H9 (cell line): ENCODE data around the gene UNC5C. TPM values are rescaled to one million over a fixed set of nuclear protein-coding genes. Genes with fewer than 3 reads are reported as not detected.

Source experiments
- DNase-seq: peaks from one replicate; pipeline ENCODE4 v3.0.0-alpha.2; 2017
- H2AFZ ChIP-seq: one replicate; pipeline ENCODE4 v1.6.1; 2013; ENCODE audit warnings: mild to moderate bottlenecking, low read length, control low read depth, moderate library complexity
- H2AK5ac ChIP-seq: 2 replicates; pipeline ENCODE4 v1.6.1; 2013; ENCODE audit warnings: low read length, control low read depth, mixed read lengths; ENCODE audit not compliant: insufficient read length
- H2BK120ac ChIP-seq: one replicate; pipeline ENCODE4 v1.6.1; 2013; ENCODE audit warnings: low read depth, mild to moderate bottlenecking, low read length, control low read depth, inconsistent platforms; ENCODE audit not compliant: poor library complexity, severe bottlenecking
- H2BK12ac ChIP-seq: 2 replicates; pipeline ENCODE4 v1.6.1; 2013; ENCODE audit warnings: low read length, control low read depth, mixed read lengths, low read depth; ENCODE audit not compliant: insufficient read length
- H2BK15ac ChIP-seq: 2 replicates; pipeline ENCODE4 v1.6.1; 2013; ENCODE audit warnings: low read depth, low read length, control low read depth
- H2BK20ac ChIP-seq: one replicate; pipeline ENCODE4 v1.6.1; 2013; ENCODE audit warnings: low read depth, mild to moderate bottlenecking, low read length, control low read depth, inconsistent platforms; ENCODE audit not compliant: poor library complexity, severe bottlenecking
- H2BK5ac ChIP-seq: 2 replicates; pipeline ENCODE4 v1.6.1; 2013; ENCODE audit warnings: low read length, control low read depth, mixed read lengths; ENCODE audit not compliant: insufficient read length
- H3K14ac ChIP-seq: 2 replicates; pipeline ENCODE4 v1.6.1; 2013; ENCODE audit warnings: low read length, control low read depth; ENCODE audit not compliant: insufficient read depth
- H3K18ac ChIP-seq: 2 replicates; pipeline ENCODE4 v1.6.1; 2013; ENCODE audit warnings: low read depth, mild to moderate bottlenecking, mixed read lengths, low read length, control low read depth; ENCODE audit not compliant: insufficient read length
- H3K23ac ChIP-seq: 2 replicates; pipeline ENCODE4 v1.6.1; 2013; ENCODE audit warnings: low read length, control low read depth, mixed read lengths, low read depth; ENCODE audit not compliant: insufficient read length
- H3K23me2 ChIP-seq: 2 replicates; pipeline ENCODE4 v1.6.1; 2013; ENCODE audit warnings: low read depth, mild to moderate bottlenecking, mixed read lengths, low read length, control low read depth; ENCODE audit not compliant: insufficient read length, poor library complexity, severe bottlenecking
- H3K27ac ChIP-seq: 2 replicates; pipeline ENCODE4 v1.5.1; 2013; ENCODE audit warnings: low read length, control low read depth, mixed read lengths, low read depth; ENCODE audit not compliant: insufficient read length
- H3K27me3 ChIP-seq: 2 replicates; pipeline ENCODE4 v1.6.1; 2013; ENCODE audit warnings: low read length, control low read depth, inconsistent platforms; ENCODE audit not compliant: insufficient read depth
- H3K4ac ChIP-seq: 2 replicates; pipeline ENCODE4 v1.6.1; 2013; ENCODE audit warnings: low read depth, mild to moderate bottlenecking, control low read depth, inconsistent platforms, low read length, moderate library complexity
- H3K4me1 ChIP-seq: 2 replicates; pipeline ENCODE4 v1.6.1; 2013; ENCODE audit warnings: low read length, control low read depth, inconsistent platforms; ENCODE audit not compliant: insufficient read depth
- H3K4me2 ChIP-seq: 2 replicates; pipeline ENCODE4 v1.6.1; 2013; ENCODE audit warnings: low read length, control low read depth, mixed read lengths; ENCODE audit not compliant: insufficient read length, insufficient read depth
- H3K56ac ChIP-seq: 2 replicates; pipeline ENCODE4 v1.6.1; 2013; ENCODE audit warnings: low read depth, mild to moderate bottlenecking, mixed read lengths, low read length, control low read depth; ENCODE audit not compliant: insufficient read length
- H3K79me1 ChIP-seq: 2 replicates; pipeline ENCODE4 v1.6.1; 2013; ENCODE audit warnings: low read depth, mild to moderate bottlenecking, moderate library complexity, low read length, control low read depth, inconsistent platforms; ENCODE audit not compliant: insufficient read depth, poor library complexity, severe bottlenecking
- H3K79me2 ChIP-seq: 2 replicates; pipeline ENCODE4 v1.6.1; 2013; ENCODE audit warnings: low read length, control low read depth, inconsistent platforms; ENCODE audit not compliant: insufficient read depth
- H3K9ac ChIP-seq: 2 replicates; pipeline ENCODE4 v1.6.1; 2013; ENCODE audit warnings: low read length, control low read depth, mixed read lengths; ENCODE audit not compliant: insufficient read length; ENCODE audit errors: extremely low read depth
- H3K9me3 ChIP-seq: one replicate; pipeline ENCODE4 v1.6.1; 2013; ENCODE audit warnings: low read depth, low read length, inconsistent platforms; ENCODE audit not compliant: control insufficient read depth
- H3T11ph ChIP-seq: one replicate; pipeline ENCODE4 v1.6.1; 2013; ENCODE audit warnings: mild to moderate bottlenecking, low read length, control low read depth, inconsistent platforms
- H4K20me1 ChIP-seq: one replicate; pipeline ENCODE4 v1.6.1; 2013; ENCODE audit not compliant: control insufficient read depth, insufficient read length, insufficient read depth
- H4K5ac ChIP-seq: 2 replicates; pipeline ENCODE4 v1.6.1; 2013; ENCODE audit warnings: low read depth, mild to moderate bottlenecking, mixed read lengths, low read length, control low read depth; ENCODE audit not compliant: insufficient read length
- H4K8ac ChIP-seq: replicated peaks from 2 replicates; pipeline ENCODE4 v1.6.1; 2013; ENCODE audit warnings: low read length, control low read depth, mixed read lengths, low read depth; ENCODE audit not compliant: insufficient read length
- H4K91ac ChIP-seq: 2 replicates; pipeline ENCODE4 v1.6.1; 2013; ENCODE audit warnings: low read depth, mild to moderate bottlenecking, moderate library complexity, mixed read lengths, low read length, control low read depth; ENCODE audit not compliant: insufficient read length
- H3K27ac Mint-ChIP-seq, 3 experiments: 2 replicates in 2 of 3; 3 replicates in 1 of 3; pipeline ENCODE4 v1.8.0; 2020 to 2021; ENCODE audit warnings: mixed read lengths in 3 of 3, mild to moderate bottlenecking in 1 of 3, moderate library complexity in 1 of 3
- H3K27me3 Mint-ChIP-seq: 2 replicates; pipeline ENCODE4 v1.8.0; 2021; ENCODE audit warnings: low read depth, mild to moderate bottlenecking, moderate library complexity, mixed read lengths
- H3K36me3 Mint-ChIP-seq, 3 experiments: 2 replicates in 2 of 3; 3 replicates in 1 of 3; pipeline ENCODE4 v1.8.0; 2020 to 2021; ENCODE audit warnings: low read depth in 3 of 3, mixed read lengths in 3 of 3; ENCODE audit not compliant: insufficient read depth in 1 of 3
- H3K4me1 Mint-ChIP-seq, 2 experiments: 2 replicates each; pipeline ENCODE4 v1.8.0; 2020; ENCODE audit warnings: mixed read lengths in 2 of 2
- H3K4me3 Mint-ChIP-seq, 2 experiments: 2 replicates in 1 of 2; 3 replicates in 1 of 2; pipeline ENCODE4 v1.8.0; 2020 to 2021; ENCODE audit warnings: mild to moderate bottlenecking in 2 of 2, mixed read lengths in 2 of 2, moderate library complexity in 1 of 2
- H3K9me3 Mint-ChIP-seq, 2 experiments: 2 replicates in 1 of 2; 3 replicates in 1 of 2; pipeline ENCODE4 v1.8.0; 2020; ENCODE audit warnings: mild to moderate bottlenecking in 2 of 2, mixed read lengths in 2 of 2, moderate library complexity in 1 of 2
- WGBS: extraction: QIAGEN DNeasy Blood & Tissue Kit; methylation state at CpG from one replicate; pipeline ENCODE4 v1.1.7; 2013; ENCODE audit warnings: missing lambda C conversion rate, low lambda C conversion rate, mixed read lengths; ENCODE audit not compliant: insufficient read length; ENCODE audit errors: extremely low coverage; 5-methylcytosine and 5-hydroxymethylcytosine counted together
- total RNA-seq: library from RNA; stranded (reverse); gene quantifications from 2 replicates; pipeline ENCODE4 v1.2.1, GENCODE V29; 2021
- TF ChIP-seq, protein P1 (sequence below): fragments of 200-600 bp; sonication (generic); conservative IDR thresholded peaks from 3 replicates; pipeline ENCODE4 v1.8.0; 2021; ENCODE audit warnings: antibody characterized with exemption, mild to moderate bottlenecking

UNC5C gene
- total RNA-seq, 1 experiment from 2014 or later = not detected

GRCh38 chr4:95272797-95273196, 276.0 kb downstream of the UNC5C start:
- Mint-ChIP-seq H3K4me1 (0 out of 4 replicates have a peak, but pooled peaks cover 0 to under 1% of the 10 kb centered on the region in 2 experiments), H3K27ac (no peak overlapping the region)

More at GRCh38 chr4:95272797-95273196, 276.0 kb downstream of the UNC5C start:
- Histone ChIP-seq H3K9me3 (no peaks in the 10 kb centered on the region), H2AK5ac (no peak overlapping the region), H4K91ac (no peak overlapping the region), H4K8ac (no peak overlapping the region), H3K18ac (no peak overlapping the region), H2BK120ac (no peak overlapping the region), H2BK15ac (no peak overlapping the region), H3K27me3 (no peaks in the 10 kb centered on the region), H2AFZ (no peak overlapping the region), H3K23ac (no peak overlapping the region), H3K23me2 (no peaks in the 10 kb centered on the region), H3K4me1 (no peaks in the 10 kb centered on the region), H3K4me2 (no peak overlapping the region), H3K79me1 (no peaks in the 10 kb centered on the region), H4K20me1 (no peaks in the 10 kb centered on the region), H2BK5ac (no peak overlapping the region), H3T11ph (no peak overlapping the region), H2BK20ac (no peak overlapping the region), H3K9ac (no peak overlapping the region), H2BK12ac (no peak overlapping the region), H3K14ac (no peak overlapping the region), H3K27ac (no peak overlapping the region), H3K79me2 (no peaks in the 10 kb centered on the region), H3K56ac (no peak overlapping the region), H3K4ac (no peak overlapping the region), H4K5ac (no peak overlapping the region)
- Mint-ChIP-seq H3K27me3 (no peaks in the 10 kb centered on the region), H3K9me3 (no peaks in the 10 kb centered on the region), H3K36me3 (no peaks in the 10 kb centered on the region), H3K4me3 (no peak overlapping the region)
- no peak for DNase-seq
- no CpG with 5 or more reads among the region's 3 CpGs for WGBS
- TF ChIP-seq, protein P1, sequence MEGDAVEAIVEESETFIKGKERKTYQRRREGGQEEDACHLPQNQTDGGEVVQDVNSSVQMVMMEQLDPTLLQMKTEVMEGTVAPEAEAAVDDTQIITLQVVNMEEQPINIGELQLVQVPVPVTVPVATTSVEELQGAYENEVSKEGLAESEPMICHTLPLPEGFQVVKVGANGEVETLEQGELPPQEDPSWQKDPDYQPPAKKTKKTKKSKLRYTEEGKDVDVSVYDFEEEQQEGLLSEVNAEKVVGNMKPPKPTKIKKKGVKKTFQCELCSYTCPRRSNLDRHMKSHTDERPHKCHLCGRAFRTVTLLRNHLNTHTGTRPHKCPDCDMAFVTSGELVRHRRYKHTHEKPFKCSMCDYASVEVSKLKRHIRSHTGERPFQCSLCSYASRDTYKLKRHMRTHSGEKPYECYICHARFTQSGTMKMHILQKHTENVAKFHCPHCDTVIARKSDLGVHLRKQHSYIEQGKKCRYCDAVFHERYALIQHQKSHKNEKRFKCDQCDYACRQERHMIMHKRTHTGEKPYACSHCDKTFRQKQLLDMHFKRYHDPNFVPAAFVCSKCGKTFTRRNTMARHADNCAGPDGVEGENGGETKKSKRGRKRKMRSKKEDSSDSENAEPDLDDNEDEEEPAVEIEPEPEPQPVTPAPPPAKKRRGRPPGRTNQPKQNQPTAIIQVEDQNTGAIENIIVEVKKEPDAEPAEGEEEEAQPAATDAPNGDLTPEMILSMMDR = no peak
